ENCODE data around the gene ZNF300.
"Not testable (repeated sequence)": the region's sequence is repeated elsewhere in the genome, so short reads cannot be mapped to it uniquely, and the experiment has no call there.

ZNF300 gene

GRCh38 chr5:150904479-150905311, at the start of gene ZNF300:
ZNF300 (minus strand) TSS chr5:150904980; CDS start chr5:150903155, 1,825 bp downstream.
- peak; percentile 85 for DNase-seq

- DNase-seq = no peak
Observed at GRCh38 chr5:150948539-150948938, 43.8 kb upstream of the ZNF300 start.

GRCh38 chr5:150946351-150946905, 41.6 kb upstream of the ZNF300 start:
- DNase-seq = no peak

- DNase-seq = no peak
Observed at GRCh38 chr5:150945947-150946346, 41.2 kb upstream of the ZNF300 start.

- DNase-seq = no peak
Observed at GRCh38 chr5:150945486-150945885, 40.7 kb upstream of the ZNF300 start.

GRCh38 chr5:150931368-150931965, 26.7 kb upstream of the ZNF300 start:
- no peak for DNase-seq

- DNase-seq = no peak
Observed at GRCh38 chr5:150918613-150919012, 13.8 kb upstream of the ZNF300 start.

- DNase-seq = no peak
Observed at GRCh38 chr5:150912312-150912814, 7.6 kb upstream of the ZNF300 start.

- no peak for DNase-seq
Observed at GRCh38 chr5:150905312-150905683, 518 bp upstream of the ZNF300 start.

- no peak for DNase-seq
Observed at GRCh38 chr5:150901446-150901845, 3.3 kb downstream of the ZNF300 start.

GRCh38 chr5:150895431-150896428, 9.1 kb downstream of the ZNF300 start:
- no peak for DNase-seq

GRCh38 chr5:150879358-150879757, 25.4 kb downstream of the ZNF300 start:
- DNase-seq = no peak

- no peak for DNase-seq
Observed at GRCh38 chr5:150862070-150862469, 42.7 kb downstream of the ZNF300 start.

- DNase-seq = no peak
Observed at GRCh38 chr5:150860246-150860821, 44.4 kb downstream of the ZNF300 start.

GRCh38 chr5:150856700-150857099, 48.1 kb downstream of the ZNF300 start:
- not testable (repeated sequence) for DNase-seq

GRCh38 chr5:150853561-150853960, 51.2 kb downstream of the ZNF300 start:
- no peak for DNase-seq

GRCh38 chr5:150851039-150851438, 53.7 kb downstream of the ZNF300 start:
- no peak for DNase-seq

- no peak for DNase-seq
Observed at GRCh38 chr5:150848271-150848670, 56.5 kb downstream of the ZNF300 start.

GRCh38 chr5:150847334-150847695, 57.5 kb downstream of the ZNF300 start:
- DNase-seq = no peak

GRCh38 chr5:150846654-150847333, 58.0 kb downstream of the ZNF300 start:
- DNase-seq = peak; percentile 18

GRCh38 chr5:150846308-150846653, 58.5 kb downstream of the ZNF300 start, which contains the start of gene IRGM:
IRGM (plus strand) TSS chr5:150846521; CDS start chr5:150848124, 1,603 bp downstream.
- not testable (repeated sequence) for DNase-seq
